Posterior vena cava (tissue), 2 donors: ENCODE results near the gene LXN. TPM values are rescaled to one million over a fixed set of nuclear protein-coding genes. Genes with fewer than 3 reads are reported as not detected.

Source experiments
- DNase-seq: peaks from one replicate; pipeline ENCODE4 v3.0.0-alpha.2; 2020; ENCODE audit warnings: low spot score
- intact Hi-C, 2 donors: fragments of 100-400 bp; cut with DNase I; formaldehyde crosslinking; loops; one replicate each; pipeline versions ENCODE4 v1.14.1 to v1.14.2; 2022 to 2023
- total RNA-seq, 2 donors: library from RNA; stranded (reverse); fragmentation: NEBNext Ultra II Directional; extraction: Animal tissue kit (Norgen Biotek cat#: 25700); gene quantifications; one replicate each; pipeline ENCODE4 v1.2.1, GENCODE V29; 2021
- donor health status: DM: yes; HTN: yes; CAD: no.
- donor health status: DM: yes; HTN: yes; CAD: no.

Gene LXN
- total RNA-seq, 2 donors from 2014 or later: 42.2 to 59.3 TPM

GRCh38 chr3:158617982-158618875 lies 54.2 kb downstream of the LXN start:
- DNase-seq: no peak
- intact Hi-C loops: no loop called here

Other genes with a start within 250 kb of the LXN start
- 10 to 100 TPM in 1 of 2 donors, 1 to 10 TPM in 1; 7.7 to 14.3 TPM for gene MLF1, start 101.5 kb downstream of the LXN start, total RNA-seq
- 10 to 100 TPM; 39.1 to 47.1 TPM for gene GFM1, start 28.1 kb downstream of the LXN start, total RNA-seq
- 100 to 1,000 TPM; 424 to 446 TPM for gene RARRES1, start 59.8 kb upstream of the LXN start, total RNA-seq
- gene MFSD1, start 129.4 kb upstream of the LXN start, total RNA-seq: 10 to 100 TPM; 62.0 to 80.3 TPM